Osteocyte (in vitro differentiated cells): ENCODE results near the gene ELF2. TPM values are rescaled to one million over a fixed set of nuclear protein-coding genes. Genes with fewer than 3 reads are reported as not detected.
A peak's percentile ranks its signal among the peaks of the same experiment; 100 is the strongest.

Experiments
- DNase-seq: peaks from one replicate; pipeline ENCODE4 v3.0.0; 2021; ENCODE audit warnings: mixed read lengths; ENCODE audit not compliant: unreplicated experiment; ENCODE audit errors: extremely low spot score
- H3K27ac Mint-ChIP-seq: one replicate; pipeline ENCODE4 v1.8.0; 2021; ENCODE audit warnings: mild to moderate bottlenecking, mixed read lengths; ENCODE audit not compliant: unreplicated experiment
- H3K27me3 Mint-ChIP-seq: one replicate; pipeline ENCODE4 v1.8.0; 2021; ENCODE audit warnings: mixed read lengths; ENCODE audit not compliant: unreplicated experiment
- H3K36me3 Mint-ChIP-seq: one replicate; pipeline ENCODE4 v1.8.0; 2021; ENCODE audit warnings: mixed read lengths; ENCODE audit not compliant: unreplicated experiment
- H3K4me1 Mint-ChIP-seq: one replicate; pipeline ENCODE4 v1.8.0; 2021; ENCODE audit warnings: mixed read lengths; ENCODE audit not compliant: unreplicated experiment
- H3K4me3 Mint-ChIP-seq: one replicate; pipeline ENCODE4 v1.8.0; 2021; ENCODE audit warnings: mild to moderate bottlenecking, moderate library complexity, mixed read lengths; ENCODE audit not compliant: unreplicated experiment
- H3K9me3 Mint-ChIP-seq: one replicate; pipeline ENCODE4 v1.8.0; 2021; ENCODE audit warnings: mixed read lengths; ENCODE audit not compliant: unreplicated experiment
- CTCF ChIP-seq: fragments of 200-600 bp; sonication (generic); IDR thresholded peaks from 2 replicates; pipeline ENCODE4 v1.5.0; 2021; ENCODE audit warnings: antibody characterized with exemption, mild to moderate bottlenecking, moderate library complexity
- total RNA-seq: library from RNA; stranded (reverse); gene quantifications from 2 replicates; pipeline ENCODE4 v1.2.1, GENCODE V29; 2021

ELF2 gene
- total RNA-seq, 1 donor from 2014 or later, result 47.6 TPM

DNA sequence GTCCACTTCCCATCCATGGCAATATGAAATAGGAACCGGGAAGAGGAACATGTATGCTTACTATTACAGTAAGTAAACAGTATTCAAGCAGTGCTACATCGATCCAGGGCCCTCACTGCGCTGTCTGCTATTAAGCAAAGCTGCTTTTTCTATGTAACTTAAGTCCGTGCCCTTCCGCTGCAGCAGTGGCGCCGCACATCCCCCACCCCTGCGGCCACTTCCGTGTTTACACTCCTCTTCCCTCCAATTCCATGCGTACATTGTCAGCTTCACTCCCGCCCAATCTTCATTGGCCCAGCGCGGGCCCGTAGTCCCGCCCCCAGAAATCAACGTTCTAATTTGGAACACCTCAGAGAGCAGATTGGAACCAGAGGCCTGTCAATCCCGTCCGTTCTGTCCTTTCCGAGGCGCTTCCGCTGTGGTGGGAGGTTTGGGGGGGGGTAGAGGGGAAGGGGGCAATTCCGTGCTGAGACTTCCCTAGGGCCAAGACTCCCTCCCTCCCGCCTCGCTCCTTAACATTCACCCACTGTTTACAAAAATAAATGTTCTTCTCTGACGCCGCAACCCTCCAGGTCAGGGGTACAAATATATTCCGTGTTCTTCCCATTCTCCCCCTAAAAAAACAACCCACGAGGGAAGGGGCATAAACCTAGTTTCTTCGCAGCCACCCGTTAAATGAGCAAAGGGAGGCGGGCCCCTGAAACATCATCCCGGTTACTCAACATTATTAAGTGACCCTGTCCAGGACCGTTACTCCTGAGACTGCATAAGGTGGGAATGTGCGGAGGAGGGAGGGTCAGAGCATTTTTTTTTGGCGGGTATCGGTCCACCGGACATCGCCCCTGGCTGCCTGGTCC, 94.0 kb downstream of the ELF2 start:
- Mint-ChIP-seq H3K4me3 (peak overlapping the region; percentile 99), H3K27me3 (no peaks in the 10 kb centered on the region), H3K36me3 (no peaks in the 10 kb centered on the region), H3K27ac (peak overlapping the region; percentile 99), H3K4me1 (peaks cover 33% of the 10 kb centered on the region), H3K9me3 (no peaks in the 10 kb centered on the region)
- TF ChIP-seq CTCF, result no peak
- peak; percentile 97 for DNase-seq

GRCh38 chr4:139078926-139079325, 98.1 kb downstream of the ELF2 start:
- Mint-ChIP-seq H3K4me3 (no peak overlapping the region), H3K9me3 (no peaks in the 10 kb centered on the region), H3K4me1 (peaks cover 27% of the 10 kb centered on the region), H3K27ac (no peak overlapping the region), H3K36me3 (no peaks in the 10 kb centered on the region), H3K27me3 (no peaks in the 10 kb centered on the region)
- no peak for TF ChIP-seq CTCF
- no peak for DNase-seq

DNA sequence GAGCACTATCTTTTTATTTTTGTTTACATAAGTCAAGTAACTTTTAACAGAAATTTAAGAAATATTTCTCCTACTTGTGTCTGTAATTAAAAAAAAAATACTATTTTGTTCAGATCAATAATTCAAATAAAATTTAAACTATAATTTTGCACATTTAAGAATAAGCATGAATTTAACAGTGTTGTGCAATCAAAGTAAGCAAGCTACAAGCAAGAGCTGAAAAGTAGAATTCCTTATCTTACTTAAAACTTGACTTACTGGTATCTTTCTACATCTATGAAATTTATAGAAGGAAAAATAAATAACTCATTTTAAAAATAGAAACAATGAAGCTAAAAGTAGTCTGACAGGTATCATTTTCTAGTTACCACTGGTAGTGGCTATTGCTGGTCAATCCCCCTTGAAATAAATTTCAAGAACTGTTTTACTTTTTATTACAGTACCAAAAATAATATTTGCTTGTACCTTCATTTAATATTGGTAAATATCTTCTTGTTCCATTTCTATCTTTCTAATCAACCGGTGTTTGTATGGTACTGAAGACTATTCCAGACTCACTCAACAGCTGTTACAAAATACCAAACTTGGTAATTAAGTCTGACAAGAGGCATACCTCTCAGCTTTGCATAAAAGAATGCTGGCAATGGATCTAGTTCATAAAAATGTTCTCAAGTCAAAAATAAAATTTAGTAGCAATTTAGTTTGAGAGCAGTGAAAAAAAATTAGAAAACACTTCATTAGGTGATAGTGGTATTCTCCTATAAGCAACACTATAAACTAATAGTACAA, 99.3 kb downstream of the ELF2 start:
- H3K4me3 Mint-ChIP-seq, result no peak overlapping the region

DNA sequence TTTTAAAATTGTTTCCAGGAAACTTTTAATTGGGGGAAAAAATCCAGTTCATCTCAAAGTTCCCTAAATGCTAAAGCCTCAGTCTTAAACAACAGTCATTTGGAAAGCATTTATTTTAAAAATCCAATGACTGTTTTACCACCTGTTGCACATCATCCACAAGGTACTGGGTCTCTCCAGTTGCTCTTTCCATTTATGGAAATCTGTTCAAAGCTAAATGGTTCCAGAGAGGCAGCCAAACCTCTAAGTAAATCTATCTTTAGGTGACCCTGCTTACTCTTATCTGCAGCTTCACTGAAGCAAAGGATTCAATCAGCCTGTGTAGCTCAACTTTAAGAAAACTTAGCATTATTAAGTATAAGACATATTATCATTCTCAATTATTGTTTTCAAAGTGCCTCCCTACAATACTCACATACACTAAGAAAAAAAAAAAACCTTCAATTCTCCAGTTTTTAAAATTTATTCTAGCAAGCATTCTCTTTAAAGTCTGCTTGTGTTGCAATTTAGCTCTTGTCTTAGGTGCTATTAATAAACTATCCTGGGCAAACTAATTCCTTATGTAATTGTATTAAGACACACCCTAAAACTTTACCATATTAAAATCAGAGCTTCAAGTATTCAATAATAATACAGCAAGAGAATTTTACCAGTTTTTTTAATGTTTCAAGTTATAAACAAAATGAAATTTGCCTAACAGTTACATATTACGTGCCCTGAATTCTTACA, 100.8 kb downstream of the ELF2 start:
- Mint-ChIP-seq H3K4me1 (peaks cover 11% of the 10 kb centered on the region), H3K36me3 (peaks cover 12% of the 10 kb centered on the region), H3K27ac (no peak overlapping the region), H3K27me3 (no peaks in the 10 kb centered on the region), H3K4me3 (no peak overlapping the region), H3K9me3 (no peaks in the 10 kb centered on the region)
- no peak for DNase-seq
- no peak for TF ChIP-seq CTCF

More for the DNA sequence above, 99.3 kb downstream of the ELF2 start:
- no peak overlapping the region for H3K27ac Mint-ChIP-seq
- H3K9me3 Mint-ChIP-seq, result no peaks in the 10 kb centered on the region
- peaks cover 26% of the 10 kb centered on the region for H3K4me1 Mint-ChIP-seq
- no peak for DNase-seq
- no peaks in the 10 kb centered on the region for H3K27me3 Mint-ChIP-seq
- peaks cover 3% of the 10 kb centered on the region for H3K36me3 Mint-ChIP-seq
- TF ChIP-seq CTCF, result no peak
